ENCODE results near the gene SLC35F4.

- TF ChIP-seq, protein P1, sequence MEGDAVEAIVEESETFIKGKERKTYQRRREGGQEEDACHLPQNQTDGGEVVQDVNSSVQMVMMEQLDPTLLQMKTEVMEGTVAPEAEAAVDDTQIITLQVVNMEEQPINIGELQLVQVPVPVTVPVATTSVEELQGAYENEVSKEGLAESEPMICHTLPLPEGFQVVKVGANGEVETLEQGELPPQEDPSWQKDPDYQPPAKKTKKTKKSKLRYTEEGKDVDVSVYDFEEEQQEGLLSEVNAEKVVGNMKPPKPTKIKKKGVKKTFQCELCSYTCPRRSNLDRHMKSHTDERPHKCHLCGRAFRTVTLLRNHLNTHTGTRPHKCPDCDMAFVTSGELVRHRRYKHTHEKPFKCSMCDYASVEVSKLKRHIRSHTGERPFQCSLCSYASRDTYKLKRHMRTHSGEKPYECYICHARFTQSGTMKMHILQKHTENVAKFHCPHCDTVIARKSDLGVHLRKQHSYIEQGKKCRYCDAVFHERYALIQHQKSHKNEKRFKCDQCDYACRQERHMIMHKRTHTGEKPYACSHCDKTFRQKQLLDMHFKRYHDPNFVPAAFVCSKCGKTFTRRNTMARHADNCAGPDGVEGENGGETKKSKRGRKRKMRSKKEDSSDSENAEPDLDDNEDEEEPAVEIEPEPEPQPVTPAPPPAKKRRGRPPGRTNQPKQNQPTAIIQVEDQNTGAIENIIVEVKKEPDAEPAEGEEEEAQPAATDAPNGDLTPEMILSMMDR (IDR thresholded peaks at IDR 0.05; ENCODE audit: extremely low read depth in 1 of 2, insufficient read depth in 1 of 2, low read depth in 1 of 2, low read length in 2 of 2): no peak
- no peak for TF ChIP-seq POLR2AphosphoS5 (IDR thresholded peaks at IDR 0.05; ENCODE audit: insufficient read depth, low read depth, low read length)
- no peak for TF ChIP-seq POLR2A (IDR thresholded peaks at IDR 0.05; ENCODE audit: low read depth, low read length)
- TF ChIP-seq GATA2 (IDR thresholded peaks at IDR 0.05; ENCODE audit: insufficient read depth, insufficient read length, low read depth, low read length): no peak
- no peak for TF ChIP-seq MYC (IDR thresholded peaks at IDR 0.05; ENCODE audit: low read depth, low read length)
Measured at GRCh38 chr14:57707219-57707618, 158.7 kb downstream of the SLC35F4 start.

Measured in endothelial cell of umbilical vein (primary cell).